GM21367 (cell line): Measurements from ENCODE around the gene RASGRF1.

Experiments
- ATAC-seq: cut with Tn5 transposase; IDR thresholded peaks from one replicate; pipeline ENCODE4 v1.9.1; 2021; ENCODE audit not compliant: unreplicated experiment

RASGRF1 gene

GRCh38 chr15:79067072-79067833 is 23.3 kb downstream of the RASGRF1 start:
- ATAC-seq = no peak

- ATAC-seq = no peak
These were observed 24.0 kb downstream of the RASGRF1 start for GRCh38 chr15:79066391-79067071.

- no peak for ATAC-seq
These were observed 24.7 kb downstream of the RASGRF1 start for GRCh38 chr15:79065706-79066376.

GRCh38 chr15:79065361-79065705 is 25.2 kb downstream of the RASGRF1 start:
- ATAC-seq = no peak

- no peak for ATAC-seq
These were observed 26.1 kb downstream of the RASGRF1 start for GRCh38 chr15:79064496-79064895.

- no peak for ATAC-seq
These were observed 30.4 kb downstream of the RASGRF1 start for GRCh38 chr15:79060175-79060574.

- ATAC-seq = no peak
These were observed 31.5 kb downstream of the RASGRF1 start for GRCh38 chr15:79059081-79059572.

- no peak for ATAC-seq
These were observed 32.2 kb downstream of the RASGRF1 start for GRCh38 chr15:79058260-79058850.

GRCh38 chr15:79057050-79057449 is 33.5 kb downstream of the RASGRF1 start:
- no peak for ATAC-seq

GRCh38 chr15:79054350-79054749 is 36.2 kb downstream of the RASGRF1 start:
- ATAC-seq = no peak

- no peak for ATAC-seq
These were observed 36.7 kb downstream of the RASGRF1 start for GRCh38 chr15:79053894-79054293.

- ATAC-seq = no peak
These were observed 38.4 kb downstream of the RASGRF1 start for GRCh38 chr15:79051941-79052731.

- no peak for ATAC-seq
These were observed 39.6 kb downstream of the RASGRF1 start for GRCh38 chr15:79051029-79051428.

- no peak for ATAC-seq
These were observed 40.2 kb downstream of the RASGRF1 start for GRCh38 chr15:79050341-79050740.

GRCh38 chr15:79049416-79049815 is 41.2 kb downstream of the RASGRF1 start:
- ATAC-seq = no peak

GRCh38 chr15:79047676-79048439 is 42.7 kb downstream of the RASGRF1 start:
- ATAC-seq = no peak

GRCh38 chr15:79046691-79047404 is 43.7 kb downstream of the RASGRF1 start:
- ATAC-seq = no peak

- ATAC-seq = no peak
These were observed 45.5 kb downstream of the RASGRF1 start for GRCh38 chr15:79045041-79045440.

- no peak for ATAC-seq
These were observed 48.2 kb downstream of the RASGRF1 start for GRCh38 chr15:79042213-79042928.
